Measurements from ENCODE around the gene LSAMP.

Gene LSAMP

DNA sequence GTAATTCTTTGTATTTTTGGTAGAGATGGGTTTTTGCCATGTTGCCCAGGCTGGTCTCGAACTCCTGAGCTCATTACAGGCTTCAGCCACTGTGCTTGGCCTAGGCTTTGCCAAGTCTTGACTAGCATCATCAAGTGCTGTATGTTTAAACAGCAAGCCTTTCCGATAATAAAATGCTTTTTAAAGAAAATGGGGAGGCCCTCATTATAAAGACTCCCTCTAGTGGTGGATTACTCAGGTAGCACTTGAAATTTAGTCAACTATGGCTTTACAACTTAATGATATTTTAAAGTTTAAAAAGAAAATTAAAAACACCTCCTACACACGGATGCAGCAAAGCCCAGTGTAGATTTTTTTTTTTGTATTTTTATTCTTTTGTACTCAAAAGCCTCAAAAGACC is 608.3 kb downstream of the LSAMP start:
- no peak overlapping the region for H3K4me3 ChIP-seq (ENCODE audit: low read depth, low read length)
- peak; percentile 62 for DNase-seq (ENCODE audit: low read depth)
- TF ChIP-seq CTCF (conservative IDR thresholded peaks at IDR 0.05; ENCODE audit: low read depth, low read length) = peak; percentile 67

DNA sequence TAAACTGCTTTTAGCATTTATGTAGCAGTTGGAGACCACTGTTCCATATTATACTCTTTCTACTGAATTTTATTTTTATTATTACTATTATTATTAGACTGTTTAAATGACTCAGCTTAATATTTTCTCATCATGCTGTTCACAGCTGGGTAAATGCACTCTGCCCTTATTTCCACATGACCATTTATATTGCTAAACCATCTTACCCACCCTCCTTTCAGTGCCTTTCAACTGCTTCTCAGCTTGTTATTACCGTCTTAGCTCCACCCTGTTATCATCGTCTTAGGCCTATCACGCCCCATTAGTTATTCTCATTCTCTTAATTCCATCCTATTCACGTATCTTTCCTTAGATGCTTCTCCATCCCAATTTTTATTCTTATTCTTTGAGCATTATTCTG is 609.3 kb downstream of the LSAMP start:
- DNase-seq (ENCODE audit: low read depth) = peak; percentile 86
- H3K4me3 ChIP-seq (ENCODE audit: low read depth, low read length) = no peak overlapping the region
- no peak for TF ChIP-seq CTCF (conservative IDR thresholded peaks at IDR 0.05; ENCODE audit: low read depth, low read length)

- peak; percentile 92 for DNase-seq (ENCODE audit: low read depth)
- H3K4me3 ChIP-seq (ENCODE audit: low read depth, low read length) = no peak overlapping the region
- TF ChIP-seq CTCF (conservative IDR thresholded peaks at IDR 0.05; ENCODE audit: low read depth, low read length) = no peak
Measured at GRCh38 chr3:115834068-115834467, 611.2 kb downstream of the LSAMP start.

DNA sequence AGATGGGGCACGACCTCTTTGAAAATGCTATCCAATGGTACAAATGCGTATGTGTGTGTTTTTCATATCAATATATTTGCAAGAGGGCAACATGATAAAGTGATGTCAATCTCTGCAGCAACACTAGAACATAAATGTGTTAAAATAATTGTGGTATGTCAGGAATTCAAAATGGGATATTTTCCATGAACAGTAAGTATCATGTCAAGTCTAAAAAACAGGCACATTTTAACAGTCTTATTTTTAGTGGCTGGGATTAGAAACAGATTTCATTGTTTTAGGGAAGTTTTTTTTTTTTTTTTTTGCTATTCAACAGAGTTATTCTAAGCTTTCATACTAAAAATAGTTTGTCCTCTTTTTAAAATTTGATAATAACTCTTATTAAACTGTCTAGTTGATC is 612.2 kb downstream of the LSAMP start:
- peak; percentile 57 for DNase-seq (ENCODE audit: low read depth)

DNA sequence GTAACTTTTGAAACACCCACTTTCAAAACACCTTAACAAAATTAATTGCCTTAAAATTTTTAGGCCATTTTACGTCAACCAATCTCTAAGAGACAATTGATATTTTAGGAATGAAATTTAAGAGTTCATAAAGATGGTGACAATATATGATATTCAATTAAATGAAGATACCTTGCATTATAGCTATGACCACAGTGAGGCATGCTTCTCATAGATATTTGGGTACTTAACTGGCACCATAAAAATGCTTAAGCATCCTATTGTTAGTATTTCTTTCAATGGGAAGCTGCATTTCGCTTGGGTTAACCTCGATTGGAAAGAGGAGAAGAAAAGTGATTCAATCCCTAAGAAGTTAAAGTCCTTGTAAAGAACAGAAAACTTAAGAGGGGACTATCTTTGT is 613.0 kb downstream of the LSAMP start:
- no peak for TF ChIP-seq CTCF (conservative IDR thresholded peaks at IDR 0.05; ENCODE audit: low read depth, low read length)
- no peak for DNase-seq (ENCODE audit: low read depth)
- no peak overlapping the region for H3K4me3 ChIP-seq (ENCODE audit: low read depth, low read length)

More for the DNA sequence above, 612.2 kb downstream of the LSAMP start:
- TF ChIP-seq CTCF (conservative IDR thresholded peaks at IDR 0.05; ENCODE audit: low read depth, low read length) = no peak
- no peak overlapping the region for H3K4me3 ChIP-seq (ENCODE audit: low read depth, low read length)

- DNase-seq (ENCODE audit: low read depth) = no peak
- no peak for TF ChIP-seq CTCF (conservative IDR thresholded peaks at IDR 0.05; ENCODE audit: low read depth, low read length)
- no peak overlapping the region for H3K4me3 ChIP-seq (ENCODE audit: low read depth, low read length)
Measured at GRCh38 chr3:115831864-115832263, 613.4 kb downstream of the LSAMP start.

DNA sequence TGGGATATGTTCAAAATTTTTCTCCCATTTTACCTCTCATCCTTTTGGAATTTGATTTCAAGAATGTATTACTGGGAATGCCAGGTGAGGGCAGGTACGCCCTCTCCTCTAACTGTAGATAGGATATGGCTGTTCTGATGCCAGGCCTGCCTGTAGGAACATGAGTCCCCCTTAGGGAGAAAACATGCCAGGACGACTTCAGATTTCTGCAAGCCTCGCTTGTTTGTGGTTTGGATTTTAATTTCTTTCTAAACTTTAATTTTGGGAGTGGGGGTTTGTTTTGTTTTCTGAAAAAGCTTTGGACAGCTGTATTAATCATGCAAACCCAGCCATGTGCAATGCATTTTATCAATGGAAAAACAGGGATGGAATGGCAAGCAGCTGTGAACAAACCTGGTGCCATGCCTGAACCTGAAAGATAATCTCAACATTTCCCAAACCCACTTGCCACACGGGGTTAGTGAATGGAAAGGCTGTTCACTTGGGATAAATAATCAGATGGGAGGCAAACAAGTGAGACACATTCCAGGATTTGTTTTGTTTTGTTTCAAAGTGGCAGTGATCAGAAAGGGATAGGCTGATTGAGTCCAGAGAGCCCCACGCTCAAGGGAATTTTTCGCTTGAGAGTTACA is 614.4 kb downstream of the LSAMP start:
- TF ChIP-seq CTCF (conservative IDR thresholded peaks at IDR 0.05; ENCODE audit: low read depth, low read length) = no peak

More for the DNA sequence above, 614.4 kb downstream of the LSAMP start:
- H3K4me3 ChIP-seq (ENCODE audit: low read depth, low read length) = no peak overlapping the region
- DNase-seq (ENCODE audit: low read depth) = no peak
